Peyer's patch (tissue), 4 donors: ENCODE results near the gene ASNS. TPM values are rescaled to one million over a fixed set of nuclear protein-coding genes. Genes with fewer than 3 reads are reported as not detected.
"Not testable (repeated sequence)": the region's sequence is repeated elsewhere in the genome, so short reads cannot be mapped to it uniquely, and the experiment has no call there.

ENCODE experiments used
- DNase-seq, 3 donors: peaks; one replicate each; pipeline ENCODE4 v3.0.0-alpha.2; 2017 to 2019
- H3K27ac ChIP-seq, 4 donors: fragments of 200-600 bp; sonication (generic); one replicate each; pipeline ENCODE4 v1.5.1; 2016 to 2019
- H3K27me3 ChIP-seq, 2 donors: fragments of 200-600 bp; sonication (generic); one replicate each; pipeline ENCODE4 v1.5.1; 2019
- H3K36me3 ChIP-seq, 3 donors: fragments of 200-600 bp; sonication (generic); one replicate each; pipeline ENCODE4 v1.5.1; 2016 to 2019
- H3K4me1 ChIP-seq, 4 donors: fragments of 200-600 bp; sonication (generic); one replicate each; pipeline ENCODE4 v1.5.1; 2016 to 2019
- H3K4me3 ChIP-seq, 4 donors: fragments of 200-600 bp; sonication (generic); 1 replicate in 3 of 4; 2 replicates in 1 of 4; pipeline ENCODE4 v1.5.1; 2016 to 2019; ENCODE audit warnings: mild to moderate bottlenecking in 1 of 4
- H3K9me3 ChIP-seq, 4 donors: fragments of 200-600 bp; sonication (generic); one replicate each; pipeline ENCODE4 v1.5.1; 2016 to 2019; ENCODE audit warnings: mild to moderate bottlenecking in 1 of 4
- CTCF ChIP-seq, 6 experiments: fragments of 450-650 bp in 4 of 6; fragments of 200-600 bp in 2 of 6; sonication (generic) in 1 of 6; IDR thresholded peaks; one replicate each; pipeline ENCODE4 v1.5.1; 2017 to 2019; ENCODE audit warnings: antibody characterized with exemption in 6 of 6, mild to moderate bottlenecking in 3 of 6, moderate library complexity in 1 of 6
- POLR2A ChIP-seq, 2 donors: fragments of 450-650 bp; IDR thresholded peaks; one replicate each; pipeline ENCODE4 v1.5.1; 2017; ENCODE audit warnings: antibody characterized with exemption in 2 of 2, mild to moderate bottlenecking in 2 of 2, moderate library complexity in 2 of 2
- total RNA-seq, 4 donors: library from RNA; depleted of rRNA; stranded (reverse); fragments of >200 nt; gene quantifications; one replicate each; pipeline ENCODE4 v1.1.0, GENCODE V29; 2016

Gene ASNS
- total RNA-seq, 4 donors from 2014 or later, result 3.5 to 16.5 (median 8.4) TPM

GRCh38 chr7:97858221-97858620, 14.0 kb downstream of the ASNS start:
- no peaks in the 10 kb centered on the region for H3K27me3 ChIP-seq
- no peak for DNase-seq
- peaks cover 0 to 9% (median 0%) of the 10 kb centered on the region in 3 donors for H3K36me3 ChIP-seq
- H3K9me3 ChIP-seq, result no peaks in the 10 kb centered on the region
- H3K4me1 ChIP-seq, result no peaks in the 10 kb centered on the region
- TF ChIP-seq CTCF (IDR thresholded peaks at IDR 0.05) (no peak), POLR2A (IDR thresholded peaks at IDR 0.05) (no peak)
- H3K4me3 ChIP-seq, result no peak overlapping the region
- no peak overlapping the region for H3K27ac ChIP-seq

- DNase-seq, result no peak
- Histone ChIP-seq H3K4me3 (no peak overlapping the region), H3K9me3 (no peaks in the 10 kb centered on the region), H3K36me3 (peaks cover 0 to 13% (median 0%) of the 10 kb centered on the region in 3 donors), H3K4me1 (no peaks in the 10 kb centered on the region), H3K27me3 (no peaks in the 10 kb centered on the region), H3K27ac (no peak overlapping the region)
- no peak for TF ChIP-seq CTCF (IDR thresholded peaks at IDR 0.05)
- TF ChIP-seq POLR2A (IDR thresholded peaks at IDR 0.05), result no peak
These were observed 14.7 kb downstream of the ASNS start for GRCh38 chr7:97857544-97857943.

GRCh38 chr7:97851683-97852082, 20.5 kb downstream of the ASNS start:
- TF ChIP-seq CTCF (IDR thresholded peaks at IDR 0.05), result no peak
- TF ChIP-seq POLR2A (IDR thresholded peaks at IDR 0.05), result no peak
- DNase-seq, result no peak
- Histone ChIP-seq H3K27ac (no peak overlapping the region), H3K4me3 (no peak overlapping the region), H3K27me3 (no peaks in the 10 kb centered on the region), H3K36me3 (peaks cover 0 to 14% (median 0%) of the 10 kb centered on the region in 3 donors), H3K4me1 (no peaks in the 10 kb centered on the region), H3K9me3 (no peaks in the 10 kb centered on the region)

- not testable (repeated sequence) for DNase-seq, H3K4me3 ChIP-seq, H3K27me3 ChIP-seq, H3K9me3 ChIP-seq, H3K36me3 ChIP-seq, H3K4me1 ChIP-seq, H3K27ac ChIP-seq
These were observed 21.8 kb downstream of the ASNS start for GRCh38 chr7:97850262-97851031.

GRCh38 chr7:97847791-97848190, 24.4 kb downstream of the ASNS start:
- Histone ChIP-seq H3K27ac (no peak overlapping the region), H3K27me3 (no peaks in the 10 kb centered on the region), H3K36me3 (peaks cover 0 to 4% (median 0%) of the 10 kb centered on the region in 3 donors), H3K4me3 (no peak overlapping the region), H3K9me3 (no peaks in the 10 kb centered on the region), H3K4me1 (no peaks in the 10 kb centered on the region)
- DNase-seq, result no peak
- no peak for TF ChIP-seq POLR2A (IDR thresholded peaks at IDR 0.05)
- no peak for TF ChIP-seq CTCF (IDR thresholded peaks at IDR 0.05)

GRCh38 chr7:97846945-97847344, 25.3 kb downstream of the ASNS start:
- TF ChIP-seq CTCF (IDR thresholded peaks at IDR 0.05) (no peak), POLR2A (IDR thresholded peaks at IDR 0.05) (no peak)
- H3K27me3 ChIP-seq, result no peaks in the 10 kb centered on the region
- no peak overlapping the region for H3K4me3 ChIP-seq
- no peak for DNase-seq
- H3K9me3 ChIP-seq, result no peaks in the 10 kb centered on the region
- no peaks in the 10 kb centered on the region for H3K36me3 ChIP-seq
- H3K27ac ChIP-seq, result no peak overlapping the region
- no peaks in the 10 kb centered on the region for H3K4me1 ChIP-seq
